Ishikawa (cell line): ENCODE results near the gene WASHC4.

Experiments
- CEBPB ChIP-seq: IDR thresholded peaks from 2 replicates; pipeline ENCODE4 v1.6.1; 2012
- CREB1 ChIP-seq: IDR thresholded peaks from 2 replicates; pipeline ENCODE4 v1.6.1; 2012; ENCODE audit warnings: low read depth
- EGR1 ChIP-seq: IDR thresholded peaks from 2 replicates; pipeline ENCODE4 v1.6.1; 2012
- EP300 ChIP-seq: IDR thresholded peaks from 2 replicates; pipeline ENCODE4 v1.6.1; 2012; ENCODE audit warnings: borderline replicate concordance
- FOXM1 ChIP-seq: IDR thresholded peaks from 2 replicates; pipeline ENCODE4 v1.6.1; 2012; ENCODE audit warnings: low read depth, borderline replicate concordance
- MAX ChIP-seq: IDR thresholded peaks from 2 replicates; pipeline ENCODE4 v1.6.1; 2012
- NFIC ChIP-seq: IDR thresholded peaks from 2 replicates; pipeline ENCODE4 v1.6.1; 2012
- RAD21 ChIP-seq: IDR thresholded peaks from 2 replicates; pipeline ENCODE4 v1.6.1; 2012; ENCODE audit warnings: low read depth
- REST ChIP-seq: IDR thresholded peaks from 2 replicates; pipeline ENCODE4 v1.6.1; 2012; ENCODE audit warnings: low read depth, mild to moderate bottlenecking
- TAF1 ChIP-seq: IDR thresholded peaks from 2 replicates; pipeline ENCODE4 v1.6.1; 2012; ENCODE audit warnings: low read depth, mild to moderate bottlenecking
- TCF12 ChIP-seq: IDR thresholded peaks from 2 replicates; pipeline ENCODE4 v1.6.1; 2012; ENCODE audit warnings: low read depth
- TEAD4 ChIP-seq: IDR thresholded peaks from 2 replicates; pipeline ENCODE4 v1.6.1; 2012
- USF1 ChIP-seq: IDR thresholded peaks from 2 replicates; pipeline ENCODE4 v1.6.1; 2012
- YY1 ChIP-seq: IDR thresholded peaks from 2 replicates; pipeline ENCODE4 v1.6.1; 2012; ENCODE audit warnings: low read depth
- ZBTB7A ChIP-seq: IDR thresholded peaks from 2 replicates; pipeline ENCODE4 v1.6.1; 2012; ENCODE audit warnings: low read depth

Gene WASHC4

GRCh38 chr12:105092336-105092735 is 15.2 kb upstream of the WASHC4 start:
- TF ChIP-seq YY1 (peak; percentile 63; the same call in 1 of the 2 replicates), EGR1 (peak; percentile 65), CREB1 (no peak)

- TF ChIP-seq TEAD4, result peak; percentile 15; the same call in 1 of the 2 replicates
These were observed 12.2 kb upstream of the WASHC4 start for GRCh38 chr12:105095338-105095737.

GRCh38 chr12:105099356-105099755 is 8.2 kb upstream of the WASHC4 start:
- TF ChIP-seq NFIC (no peak), YY1 (no peak), MAX (no peak), RAD21 (no peak), CREB1 (no peak), TEAD4 (no peak), CEBPB (no peak), ZBTB7A (no peak), TCF12 (no peak), REST (no peak), FOXM1 (no peak), EP300 (no peak), EGR1 (no peak)

GRCh38 chr12:105100207-105100985 is 7.1 kb upstream of the WASHC4 start:
- no peak; the same call in 1 of the 2 replicates for TF ChIP-seq USF1
- TF ChIP-seq CEBPB, result no peak
- no peak for TF ChIP-seq REST
- TF ChIP-seq EGR1, result no peak
- TF ChIP-seq ZBTB7A, result no peak
- TF ChIP-seq YY1, result no peak
- TF ChIP-seq TAF1, result no peak
- TF ChIP-seq EP300, result no peak
- TF ChIP-seq MAX, result no peak
- no peak for TF ChIP-seq NFIC
- TF ChIP-seq RAD21, result no peak

GRCh38 chr12:105100998-105101397 is 6.5 kb upstream of the WASHC4 start:
- TF ChIP-seq EP300, result no peak
- TF ChIP-seq MAX, result no peak
- no peak for TF ChIP-seq CEBPB
- TF ChIP-seq REST, result no peak
- TF ChIP-seq TCF12, result no peak
- no peak for TF ChIP-seq NFIC
- peak; percentile 55 for TF ChIP-seq RAD21

- TF ChIP-seq TCF12 (no peak), RAD21 (no peak), CREB1 (no peak), CEBPB (no peak), USF1 (no peak), NFIC (no peak), ZBTB7A (no peak), MAX (no peak), FOXM1 (no peak), YY1 (no peak)
These were observed 4.9 kb upstream of the WASHC4 start for GRCh38 chr12:105102673-105103072.
